Erythroblast (primary cell): Measurements from ENCODE around the gene VEGFB.

Source experiments
- DNase-seq, 2 experiments: peaks; one replicate each; lab custom pipeline; 2025; lab: John Stamatoyannopoulos, UW
- GATA1 ChIP-seq: IDR thresholded peaks from 2 replicates; pipeline ENCODE4 v1.6.1; 2011; ENCODE audit warnings: low read depth, mild to moderate bottlenecking, control low read depth, low read length, moderate library complexity
- POLR2A ChIP-seq: IDR thresholded peaks from 2 replicates; pipeline ENCODE4 v1.6.1; 2011; ENCODE audit warnings: mild to moderate bottlenecking, low read length

VEGFB gene, protein sequence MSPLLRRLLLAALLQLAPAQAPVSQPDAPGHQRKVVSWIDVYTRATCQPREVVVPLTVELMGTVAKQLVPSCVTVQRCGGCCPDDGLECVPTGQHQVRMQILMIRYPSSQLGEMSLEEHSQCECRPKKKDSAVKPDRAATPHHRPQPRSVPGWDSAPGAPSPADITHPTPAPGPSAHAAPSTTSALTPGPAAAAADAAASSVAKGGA

DNA sequence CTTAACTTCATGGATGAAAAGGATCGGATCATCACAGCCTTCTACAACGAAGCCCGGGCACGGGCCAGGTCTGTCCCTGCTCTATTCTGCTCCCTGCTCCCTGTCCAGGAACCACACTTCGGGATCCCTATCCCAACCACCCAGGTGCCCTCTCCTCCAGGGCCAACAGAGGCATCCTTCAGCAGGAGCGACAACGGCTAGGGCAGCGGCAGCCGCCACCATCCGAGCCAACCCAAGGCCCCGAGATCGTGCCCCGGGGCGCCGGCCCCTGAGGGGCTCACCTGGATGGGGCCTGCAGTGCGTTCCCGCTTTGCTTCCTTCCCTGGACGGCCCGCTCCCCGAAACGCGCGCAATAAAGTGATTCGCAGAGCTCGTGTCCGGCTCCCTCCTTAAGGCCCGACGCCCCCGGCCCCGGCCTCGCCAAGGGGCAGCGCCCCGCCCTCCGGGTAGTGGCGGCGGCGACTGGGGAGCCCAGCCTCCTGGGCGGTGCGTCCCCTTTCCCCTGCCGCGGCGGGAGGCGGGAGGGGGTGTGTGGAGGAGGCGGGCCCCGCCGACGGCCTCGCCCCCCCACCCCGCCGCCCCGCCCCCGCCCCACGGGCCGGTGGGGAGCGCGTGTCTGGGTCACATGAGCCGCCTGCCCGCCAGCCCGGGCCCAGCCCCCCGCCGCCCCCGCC is at the start of gene VEGFB:
Gene VEGFB (plus strand): TSS at position 672 of the 674 bp plus-strand sequence. CDS start 250 bp downstream, outside the sequence.
- TF ChIP-seq GATA1 (no peak), POLR2A (no peak)
- peak; percentile 72 to 75 for DNase-seq

DNA sequence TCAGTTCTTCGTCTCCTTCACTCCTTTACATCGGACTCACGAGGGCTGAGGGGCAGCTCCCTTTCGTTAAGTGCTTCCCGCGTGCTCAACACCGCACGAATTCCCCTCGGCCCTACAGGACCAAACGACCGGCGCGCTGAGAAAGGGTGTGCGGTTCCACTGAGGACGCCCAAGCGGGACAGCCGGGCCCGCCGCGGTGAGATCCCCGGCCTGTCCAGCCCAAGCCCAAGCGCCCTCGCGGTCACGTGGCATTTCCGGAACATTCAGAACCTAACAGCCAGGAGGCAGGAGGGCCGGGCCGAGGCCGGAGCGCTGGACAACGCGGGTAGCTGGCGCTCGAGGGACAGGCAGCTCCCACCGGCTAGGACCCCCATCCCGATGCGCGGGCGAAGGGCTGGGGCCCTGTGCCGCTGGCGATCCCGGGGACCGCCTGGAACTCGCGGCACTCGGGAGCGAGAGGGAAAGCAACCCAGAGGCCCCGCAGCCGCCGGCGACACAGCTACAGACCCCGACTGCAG is 49.1 kb upstream of the VEGFB start:
- TF ChIP-seq POLR2A: peak; percentile 96
- no peak for TF ChIP-seq GATA1
- DNase-seq: peak; percentile 92 to 94

DNA sequence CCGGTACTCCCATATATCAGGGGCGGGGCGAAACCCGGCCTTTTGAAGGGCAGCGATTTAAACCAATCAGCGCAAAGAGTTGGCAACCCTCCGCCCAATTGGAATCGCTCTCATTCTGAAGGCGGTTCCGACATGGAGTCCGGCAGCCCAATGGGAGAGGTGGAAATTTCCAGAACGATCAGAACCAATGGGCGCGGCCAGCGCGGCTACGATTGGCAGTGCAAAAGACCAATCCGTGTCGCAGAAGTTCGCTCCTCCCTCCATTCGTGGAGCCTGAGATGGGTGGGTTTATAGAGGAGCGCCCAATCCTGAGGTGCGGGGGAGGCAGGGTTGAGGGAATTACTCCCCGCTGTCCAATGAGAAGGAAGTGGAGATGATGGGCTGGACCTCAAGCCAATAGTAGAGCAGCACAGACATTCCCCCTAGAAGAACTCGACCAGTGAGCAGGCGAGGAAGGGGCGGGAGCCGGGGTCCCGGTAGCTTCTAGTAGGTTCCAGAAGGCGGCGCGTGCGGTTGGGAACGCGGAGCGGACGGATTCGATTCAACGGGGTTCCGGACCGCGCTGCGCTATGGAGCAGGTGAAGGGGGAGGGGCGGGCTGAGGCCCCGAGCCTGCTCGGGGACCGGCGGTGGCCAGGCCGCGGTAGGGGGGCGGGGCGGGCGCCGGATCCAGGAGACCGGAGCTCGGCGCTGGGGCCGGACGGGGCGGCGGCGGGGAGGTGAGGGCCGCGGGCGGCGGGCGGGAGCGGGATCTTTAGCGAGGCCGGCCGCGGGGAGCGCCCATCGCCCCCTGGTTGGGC is 48.5 kb upstream of the VEGFB start, which contains the start of gene STIP1:
Gene STIP1 (plus strand): TSS at position 479 of the 799 bp plus-strand sequence. CDS start 91 bp downstream, at position 570.
- TF ChIP-seq POLR2A (peak; percentile 83), GATA1 (no peak)
- DNase-seq: peak; percentile 100

DNA sequence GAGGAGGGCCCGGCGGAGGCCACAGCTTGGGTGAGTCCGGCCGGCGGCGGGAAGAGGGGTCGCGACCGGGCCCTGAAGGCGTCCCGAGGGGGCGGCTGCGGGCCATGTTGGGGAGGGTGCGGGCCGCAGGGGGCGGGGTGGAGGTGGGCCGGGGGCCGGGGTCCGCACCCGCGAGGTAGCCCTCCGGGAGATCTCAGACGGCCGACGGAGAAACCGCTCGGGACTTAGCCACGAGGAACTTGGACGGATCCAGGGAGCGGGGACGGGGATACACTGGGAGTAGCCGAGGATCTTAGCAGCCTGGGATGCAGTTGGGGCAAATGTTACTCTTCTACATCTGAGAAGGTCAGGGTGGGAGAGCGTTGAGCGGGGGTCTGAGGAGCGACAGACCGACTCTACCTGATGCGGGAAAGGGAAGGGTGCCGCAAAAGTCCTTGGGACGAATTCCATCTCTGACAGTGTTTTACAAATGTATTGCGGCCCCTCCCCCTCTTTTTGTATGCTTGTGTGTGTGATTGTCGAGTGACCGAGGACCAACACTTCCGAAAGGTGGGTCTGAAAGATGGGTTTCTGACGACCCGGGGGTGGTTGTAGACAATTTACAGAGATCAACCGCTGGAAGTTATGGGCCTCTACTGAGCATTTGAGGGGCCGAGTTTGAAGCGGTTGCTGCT is 47.8 kb upstream of the VEGFB start:
- DNase-seq: peak in 1 of 2 experiments; percentile 58
- no peak for TF ChIP-seq POLR2A

DNA sequence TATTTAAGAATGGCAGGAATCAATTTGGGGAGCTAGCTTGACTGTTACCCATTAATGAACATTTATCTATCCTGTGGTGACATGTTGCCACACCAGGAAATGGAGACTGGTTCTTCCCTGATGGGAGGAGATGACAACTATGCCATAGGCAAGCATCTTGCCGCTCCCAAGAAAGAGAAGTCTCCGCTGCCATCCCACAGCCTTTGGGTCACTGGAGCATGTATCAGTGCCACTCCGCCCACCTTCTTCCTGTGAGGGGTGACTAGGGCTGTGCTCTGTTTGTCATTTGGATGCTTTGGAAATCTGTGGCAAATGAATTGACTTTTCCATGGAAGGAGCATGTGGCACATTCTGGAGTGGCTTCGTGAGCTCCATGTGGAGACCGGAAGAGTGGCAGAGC is 42.0 kb upstream of the VEGFB start:
- TF ChIP-seq GATA1: no peak
- no peak for TF ChIP-seq POLR2A
- DNase-seq: no peak

DNA sequence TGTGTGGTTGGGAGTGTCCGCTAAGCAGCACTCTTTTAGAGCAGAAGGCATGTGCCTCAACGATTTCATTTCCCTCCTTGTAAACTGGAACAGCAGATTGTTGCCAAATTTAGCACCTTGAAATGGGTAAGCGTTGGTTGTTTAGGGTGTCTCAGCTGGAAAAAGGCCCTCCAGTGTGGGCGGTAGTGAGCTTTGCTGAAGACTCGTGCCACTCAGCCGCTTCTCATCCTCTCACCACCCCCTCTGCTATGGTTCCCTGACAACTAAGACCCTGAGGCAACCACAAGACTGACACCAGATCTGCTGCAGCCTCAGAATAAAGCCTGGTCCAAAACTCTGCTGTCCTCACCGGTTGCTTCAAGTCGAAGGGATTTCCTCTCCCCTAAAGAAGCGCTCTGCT is 37.8 kb upstream of the VEGFB start:
- TF ChIP-seq GATA1: no peak
- no peak for TF ChIP-seq POLR2A
- DNase-seq: no peak

DNA sequence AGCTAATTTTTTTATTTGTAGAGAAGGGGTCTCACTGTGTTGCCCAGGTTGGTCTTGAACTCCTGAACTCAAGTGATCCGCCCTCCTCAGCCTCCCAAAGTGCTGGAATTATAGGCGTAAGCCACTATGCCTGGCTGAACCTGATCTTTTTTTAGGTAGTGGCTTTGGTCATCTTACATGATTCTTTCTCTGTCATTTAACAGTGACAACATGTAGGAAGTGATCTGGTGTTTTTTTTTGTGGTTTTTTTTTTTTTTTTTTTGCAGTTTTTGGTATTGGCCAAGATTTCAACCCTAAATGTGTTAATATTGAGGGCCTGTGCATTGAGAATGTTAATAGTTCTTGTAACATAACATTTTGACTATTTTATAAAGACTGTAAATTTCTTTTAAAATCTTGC is 35.9 kb upstream of the VEGFB start:
- no peak for TF ChIP-seq POLR2A
- TF ChIP-seq GATA1: no peak
- DNase-seq: no peak

DNA sequence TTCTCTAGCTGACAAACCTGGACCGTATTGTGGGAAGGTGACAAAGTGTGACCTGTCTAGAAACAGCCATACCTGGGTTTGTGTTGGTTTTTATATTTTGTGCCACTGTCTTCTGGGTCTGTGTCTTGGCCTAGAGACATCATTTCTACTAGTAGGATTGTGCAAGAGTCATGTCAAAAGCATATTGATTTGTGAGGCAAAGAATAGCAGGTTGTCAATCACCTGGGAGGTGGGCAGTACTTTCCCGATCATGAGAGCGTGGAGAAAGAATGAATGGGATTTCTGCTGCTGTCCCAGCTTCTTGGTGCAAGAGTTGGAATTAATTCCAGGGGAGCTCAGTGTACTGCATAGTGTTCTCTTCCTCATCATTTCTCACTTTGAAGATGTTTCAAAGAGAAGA is 32.8 kb upstream of the VEGFB start:
- no peak for TF ChIP-seq GATA1
- no peak for DNase-seq

DNA sequence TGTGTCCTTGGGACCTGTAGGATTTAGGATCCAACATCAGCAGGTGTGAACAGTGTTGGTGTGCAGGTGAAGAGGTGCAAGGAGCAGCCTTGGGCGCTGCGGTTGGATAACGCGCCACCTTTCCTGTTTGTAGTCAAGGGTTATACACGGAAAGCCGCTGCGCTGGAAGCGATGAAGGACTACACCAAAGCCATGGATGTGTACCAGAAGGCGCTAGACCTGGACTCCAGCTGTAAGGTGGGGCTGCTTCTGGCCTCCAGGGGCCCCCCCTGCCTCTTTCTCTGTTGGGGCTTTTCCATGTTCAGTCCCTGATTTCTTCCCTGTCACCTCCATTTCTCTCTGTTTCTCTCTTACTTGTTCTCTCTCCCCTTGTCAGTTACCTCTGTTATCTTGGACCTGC is 31.4 kb upstream of the VEGFB start:
- no peak for TF ChIP-seq GATA1
- TF ChIP-seq POLR2A: no peak

DNA sequence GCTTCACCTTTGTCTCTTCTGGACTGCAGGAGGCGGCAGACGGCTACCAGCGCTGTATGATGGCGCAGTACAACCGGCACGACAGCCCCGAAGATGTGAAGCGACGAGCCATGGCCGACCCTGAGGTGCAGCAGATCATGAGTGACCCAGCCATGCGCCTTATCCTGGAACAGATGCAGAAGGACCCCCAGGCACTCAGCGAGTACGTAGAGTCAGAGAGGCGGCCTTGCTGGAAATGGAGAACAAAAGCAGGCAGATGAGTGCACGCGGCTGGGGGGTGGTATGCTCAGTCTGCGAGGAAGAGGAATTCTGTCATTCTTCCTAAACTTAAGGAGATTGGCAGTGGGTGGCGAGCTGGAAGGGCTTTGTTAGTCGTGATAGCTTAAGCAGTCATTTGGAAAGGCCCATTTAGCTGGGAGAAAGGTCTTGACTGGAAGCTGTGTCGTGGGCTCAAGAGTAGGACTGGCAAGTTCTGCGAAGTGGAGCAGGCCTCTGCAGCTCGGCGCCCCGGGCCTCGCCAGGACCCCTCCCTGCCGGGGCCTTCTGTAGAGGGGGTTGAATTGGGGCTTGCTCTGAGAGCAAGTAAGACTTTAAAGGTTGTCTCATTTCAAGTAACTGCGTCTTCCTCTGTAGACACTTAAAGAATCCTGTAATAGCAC is 30.8 kb upstream of the VEGFB start:
- no peak for DNase-seq
- TF ChIP-seq POLR2A (no peak), GATA1 (no peak)

More for the DNA sequence above, 31.4 kb upstream of the VEGFB start:
- no peak for DNase-seq

DNA sequence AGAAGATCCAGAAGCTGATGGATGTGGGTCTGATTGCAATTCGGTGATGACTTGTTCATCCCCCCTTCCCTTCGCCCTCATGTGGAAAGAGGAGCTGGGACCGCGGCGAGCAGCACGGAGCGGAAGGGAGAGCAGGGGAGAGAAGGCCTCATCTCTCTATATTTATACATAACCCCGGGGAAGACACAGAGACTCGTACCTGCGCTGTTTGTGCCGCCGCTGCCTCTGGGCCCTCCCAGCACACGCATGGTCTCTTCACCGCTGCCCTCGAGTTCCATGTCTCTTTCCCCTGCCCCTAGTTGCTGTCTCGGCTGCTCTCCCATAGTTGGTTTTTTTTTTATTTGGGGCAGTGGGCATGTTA is 30.3 kb upstream of the VEGFB start:
- TF ChIP-seq POLR2A (no peak), GATA1 (no peak)
- DNase-seq: no peak

DNA sequence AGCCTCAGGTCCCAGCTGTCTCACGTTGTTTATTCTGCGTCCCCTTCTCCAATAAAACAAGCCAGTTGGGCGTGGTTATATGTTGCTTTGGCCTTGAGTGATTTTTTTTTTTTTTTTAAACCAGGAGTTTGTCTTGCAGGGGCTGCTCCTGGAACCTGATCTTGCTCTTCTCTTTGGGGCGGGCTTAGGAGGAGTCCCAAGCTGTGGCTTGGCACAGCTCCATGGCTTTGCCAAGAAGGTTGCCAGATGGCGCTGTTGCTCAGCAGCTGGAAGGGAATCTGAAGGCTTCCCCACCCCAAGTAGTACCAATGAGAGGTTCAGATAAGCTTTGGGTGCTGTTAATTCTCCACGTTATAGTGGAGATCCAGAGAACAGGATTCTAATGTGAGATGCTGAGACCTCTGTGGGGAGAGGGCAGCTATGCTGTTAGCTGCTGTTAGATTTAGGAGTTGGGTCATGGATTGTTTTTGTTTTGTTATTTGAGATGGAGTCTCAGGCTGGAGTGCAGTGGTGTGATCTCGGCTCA is 29.9 kb upstream of the VEGFB start:
- TF ChIP-seq GATA1 (no peak), POLR2A (no peak)
- DNase-seq: peak; percentile 96 to 97

DNA sequence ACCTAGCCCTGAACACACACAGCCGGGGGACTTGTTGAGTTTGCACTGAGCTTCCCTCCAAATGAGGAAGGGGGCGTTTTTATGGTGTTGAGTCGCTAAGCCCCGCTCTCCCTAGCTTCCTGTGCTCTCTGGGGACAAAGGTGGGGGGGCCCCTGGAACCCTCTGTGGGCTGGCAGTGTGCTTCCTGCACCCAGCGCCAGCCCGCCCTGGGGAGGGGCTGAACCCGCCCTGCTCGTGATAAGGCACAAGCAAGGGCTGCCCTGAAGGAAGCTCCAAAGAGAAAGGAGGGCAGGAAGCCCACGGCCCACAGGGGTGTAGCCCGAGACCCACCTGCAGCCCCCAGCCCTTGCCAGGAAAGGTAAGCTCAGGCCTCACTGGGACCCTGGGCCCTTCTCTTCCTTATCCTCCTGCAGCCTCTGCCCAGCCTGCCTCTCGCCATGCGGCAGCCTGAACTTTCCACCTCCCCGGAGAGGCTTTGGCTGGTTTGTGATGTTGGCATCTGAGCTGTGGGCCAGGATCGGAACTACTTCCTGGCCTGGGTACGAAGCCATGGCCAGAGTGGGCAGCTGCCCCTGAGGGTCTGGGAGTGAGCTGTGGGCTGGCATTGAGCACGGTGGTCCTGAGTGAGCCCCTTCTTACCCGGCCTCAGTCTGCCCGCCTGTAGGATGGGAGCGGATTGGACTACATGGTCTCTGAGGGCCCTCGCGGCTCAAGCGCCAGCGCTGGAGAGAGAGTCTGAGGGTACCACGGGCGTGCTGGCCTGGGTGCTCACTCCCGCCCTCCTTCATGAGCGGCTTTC is 27.7 kb upstream of the VEGFB start, which contains the start of gene FERMT3:
Gene FERMT3 (plus strand): TSS at position 265 of the 799 bp plus-strand sequence. CDS start 644 bp downstream, outside the sequence.
- peak; percentile 83 to 86 for DNase-seq
- TF ChIP-seq POLR2A: peak; percentile 81
- no peak for TF ChIP-seq GATA1
